ENCODE measurements around the gene PCNX1.

DNA sequence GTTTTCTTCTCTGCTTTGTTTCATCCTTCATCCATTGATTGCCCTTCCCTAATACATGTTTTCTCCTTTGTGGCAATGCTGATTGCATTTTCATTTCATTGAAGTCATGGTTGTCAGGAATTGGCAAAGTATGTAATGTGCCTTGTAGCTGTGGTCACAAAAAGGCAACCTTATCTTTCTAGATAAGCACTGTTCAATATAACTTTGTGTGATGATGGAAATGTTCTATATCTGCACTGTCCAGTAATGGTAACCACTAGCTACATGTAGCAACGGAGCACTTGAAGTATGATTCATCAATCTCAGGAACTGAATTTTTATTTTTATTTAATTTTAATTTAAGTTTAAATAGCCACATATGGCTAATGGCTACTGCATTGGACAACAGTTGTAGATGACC, 79.8 kb downstream of the PCNX1 start:
- TF ChIP-seq ZC3H10 (CRISPR knock-in tag; IDR thresholded peaks at IDR 0.05): no peak
- no peak for TF ChIP-seq RARB (CRISPR knock-in tag; IDR thresholded peaks at IDR 0.05)
- TF ChIP-seq ZFP30 (CRISPR knock-in tag; IDR thresholded peaks at IDR 0.05): no peak
- TF ChIP-seq SNAI2 (CRISPR knock-in tag; IDR thresholded peaks at IDR 0.05): no peak
- TF ChIP-seq, protein P1, sequence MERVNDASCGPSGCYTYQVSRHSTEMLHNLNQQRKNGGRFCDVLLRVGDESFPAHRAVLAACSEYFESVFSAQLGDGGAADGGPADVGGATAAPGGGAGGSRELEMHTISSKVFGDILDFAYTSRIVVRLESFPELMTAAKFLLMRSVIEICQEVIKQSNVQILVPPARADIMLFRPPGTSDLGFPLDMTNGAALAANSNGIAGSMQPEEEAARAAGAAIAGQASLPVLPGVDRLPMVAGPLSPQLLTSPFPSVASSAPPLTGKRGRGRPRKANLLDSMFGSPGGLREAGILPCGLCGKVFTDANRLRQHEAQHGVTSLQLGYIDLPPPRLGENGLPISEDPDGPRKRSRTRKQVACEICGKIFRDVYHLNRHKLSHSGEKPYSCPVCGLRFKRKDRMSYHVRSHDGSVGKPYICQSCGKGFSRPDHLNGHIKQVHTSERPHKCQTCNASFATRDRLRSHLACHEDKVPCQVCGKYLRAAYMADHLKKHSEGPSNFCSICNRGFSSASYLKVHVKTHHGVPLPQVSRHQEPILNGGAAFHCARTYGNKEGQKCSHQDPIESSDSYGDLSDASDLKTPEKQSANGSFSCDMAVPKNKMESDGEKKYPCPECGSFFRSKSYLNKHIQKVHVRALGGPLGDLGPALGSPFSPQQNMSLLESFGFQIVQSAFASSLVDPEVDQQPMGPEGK (CRISPR knock-in tag; IDR thresholded peaks at IDR 0.05; ENCODE audit: borderline replicate concordance): no peak
- TF ChIP-seq ARNTL (CRISPR knock-in tag; IDR thresholded peaks at IDR 0.05; ENCODE audit: borderline replicate concordance, low read depth): no peak
- TF ChIP-seq TOX (CRISPR knock-in tag; IDR thresholded peaks at IDR 0.05; ENCODE audit: borderline replicate concordance): no peak

Data from SK-N-SH treated with all-trans-retinoic acid at 6 μM for 48 hours (cell line).